HepG2 (cell line): ENCODE data around the gene TMEM117. TPM values are rescaled to one million over a fixed set of nuclear protein-coding genes. Genes with fewer than 3 reads are reported as not detected.

Source experiments
- ATAC-seq: fragments of 200-7000 bp; cut with Tn5 transposase; 3 replicates; pipeline ENCODE4 v1.9.1; 2020; ENCODE audit warnings: mild to moderate bottlenecking, moderate library complexity
- BruUV-seq: library from RNA; stranded (reverse); fragments of 400-500 nt; replicated peaks from 2 replicates; lab custom pipeline; 2021; lab: Mats Ljungman, UMichigan
- CTCF ChIA-PET: fragments of 300-600 bp; formaldehyde crosslinking; extraction: SDS; loops from one replicate; lab custom pipeline; 2021; ENCODE audit warnings: low total read pairs, inconsistent platforms, low intra/inter-chr PET ratio; lab: Yijun Ruan, JAX
- POLR2A ChIA-PET: fragments of 350-600 bp; sonication (Branson Sonifier 250); formaldehyde crosslinking; loops from one replicate; lab custom pipeline; 2020; ENCODE audit warnings: antibody characterized with exemption, inconsistent platforms; lab: Yijun Ruan, JAX
- DNase-seq: peaks from one replicate; pipeline ENCODE4 v3.0.0-alpha.2; 2015; ENCODE audit warnings: low spot score
- FAIRE-seq: peaks from 3 replicates; lab custom pipeline; 2011; peaks lifted over from hg19 to GRCh38; lab: Jason Lieb, UNC
- H2AFZ ChIP-seq: one replicate; pipeline ENCODE4 v1.6.1; 2011; ENCODE audit warnings: low read length, inconsistent platforms
- H3K27ac ChIP-seq: fragments of 300-600 bp; 3 replicates; pipeline ENCODE4 v1.8.0; 2011; ENCODE audit warnings: mixed run types, mild to moderate bottlenecking, mixed read lengths, low read length, inconsistent platforms; ENCODE audit not compliant: insufficient read depth; ENCODE audit errors: extremely low read length
- H3K27me3 ChIP-seq, 2 experiments: fragments of 200-600 bp in 1 of 2; 2 replicates in 1 of 2; 3 replicates in 1 of 2; pipeline versions ENCODE4 v1.6.0 to v1.8.0; 2011; ENCODE audit warnings: low read length in 2 of 2, mild to moderate bottlenecking in 2 of 2, moderate library complexity in 2 of 2, inconsistent platforms in 1 of 2; ENCODE audit not compliant: insufficient read depth in 2 of 2, control insufficient read depth in 1 of 2
- H3K36me3 ChIP-seq, 2 experiments: fragments of 200-600 bp in 1 of 2; replicated peaks in 1 of 2; 2 replicates in 1 of 2; 3 replicates in 1 of 2; pipeline versions ENCODE4 v1.5.1 to v1.8.0; 2011; ENCODE audit warnings: low read length in 2 of 2, inconsistent platforms in 1 of 2; ENCODE audit not compliant: insufficient read depth in 2 of 2, control insufficient read depth in 1 of 2
- H3K4me1 ChIP-seq: 2 replicates; pipeline ENCODE4 v1.5.1; 2012; ENCODE audit warnings: low read length, inconsistent platforms; ENCODE audit not compliant: insufficient read depth
- H3K4me2 ChIP-seq: 2 replicates; pipeline ENCODE4 v1.6.0; 2011; ENCODE audit warnings: low read depth, low read length, inconsistent platforms
- H3K4me3 ChIP-seq, 3 experiments: fragments of 200-600 bp in 1 of 3; sonication (generic), shearing (Covaris generic) in 1 of 3; replicated peaks in 1 of 3; 2 replicates each; pipeline ENCODE4 v1.5.1; 2011 to 2016; ENCODE audit warnings: low read length in 3 of 3, inconsistent platforms in 2 of 3, low read depth in 2 of 3, mild to moderate bottlenecking in 2 of 3, control low read depth in 1 of 3, mixed read lengths in 1 of 3; ENCODE audit not compliant: insufficient read depth in 1 of 3
- H3K79me2 ChIP-seq: one replicate; pipeline ENCODE4 v1.6.1; 2011; ENCODE audit warnings: low read length, inconsistent platforms; ENCODE audit not compliant: insufficient read depth
- H3K9ac ChIP-seq: 2 replicates; pipeline ENCODE4 v1.6.0; 2011; ENCODE audit warnings: mild to moderate bottlenecking, low read depth, low read length, inconsistent platforms; ENCODE audit not compliant: insufficient read depth
- H3K9me3 ChIP-seq: 2 replicates; pipeline ENCODE4 v1.5.1; 2012; ENCODE audit warnings: mild to moderate bottlenecking, low read length
- H4K20me1 ChIP-seq: 2 replicates; pipeline ENCODE4 v1.6.0; 2011; ENCODE audit warnings: inconsistent platforms, mild to moderate bottlenecking, low read length, moderate library complexity; ENCODE audit not compliant: insufficient read depth
- ELK4 ChIP-seq: sonication (generic); formaldehyde crosslinking; IDR thresholded peaks from 2 replicates; pipeline ENCODE4 v1.9.0; 2021; ENCODE audit warnings: missing genetic modification reagents, borderline replicate concordance
- IRF2 ChIP-seq: IDR thresholded peaks from 2 replicates; pipeline ENCODE4 v1.6.1; 2018; ENCODE audit warnings: missing genetic modification reagents, missing compliant biosample characterization
- MLXIP ChIP-seq: sonication (generic); formaldehyde crosslinking; IDR thresholded peaks from 2 replicates; pipeline ENCODE4 v1.9.0; 2021; ENCODE audit warnings: missing genetic modification reagents, borderline replicate concordance
- MTF2 ChIP-seq: sonication (generic); formaldehyde crosslinking; IDR thresholded peaks from 2 replicates; pipeline ENCODE4 v1.5.0; 2020; ENCODE audit warnings: missing genetic modification reagents, borderline replicate concordance
- NFIC ChIP-seq: IDR thresholded peaks from 2 replicates; pipeline ENCODE4 v1.6.1; 2012; ENCODE audit warnings: mild to moderate bottlenecking, low read length, inconsistent platforms
- PRPF4 ChIP-seq: fragments of 200-400 bp; formaldehyde crosslinking; IDR thresholded peaks from 2 replicates; pipeline ENCODE4 v1.6.1; 2016; ENCODE audit warnings: low read length, low read depth; ENCODE audit not compliant: poor library complexity, severe bottlenecking
- ZNF30 ChIP-seq: sonication (generic); formaldehyde crosslinking; IDR thresholded peaks from 2 replicates; pipeline ENCODE4 v1.5.0; 2020; ENCODE audit warnings: mild to moderate bottlenecking, missing genetic modification reagents
- ZNF33A ChIP-seq: sonication (generic); formaldehyde crosslinking; IDR thresholded peaks from 2 replicates; pipeline ENCODE4 v1.5.1; 2020; ENCODE audit warnings: missing genetic modification reagents, mild to moderate bottlenecking, moderate library complexity, borderline replicate concordance
- ZNF557 ChIP-seq: sonication (generic); formaldehyde crosslinking; IDR thresholded peaks from 2 replicates; pipeline ENCODE4 v1.4.0; 2020; ENCODE audit warnings: missing genetic modification reagents
- ZNF691 ChIP-seq: sonication (generic); formaldehyde crosslinking; IDR thresholded peaks from 2 replicates; pipeline ENCODE4 v1.4.0; 2020; ENCODE audit warnings: missing genetic modification reagents, low read depth, mild to moderate bottlenecking, borderline replicate concordance
- ZNF776 ChIP-seq: sonication (generic); formaldehyde crosslinking; IDR thresholded peaks from 2 replicates; pipeline ENCODE4 v1.4.0; 2020; ENCODE audit warnings: mild to moderate bottlenecking, missing genetic modification reagents
- ZNF891 ChIP-seq: sonication (generic); formaldehyde crosslinking; IDR thresholded peaks from 2 replicates; pipeline ENCODE4 v1.5.0; 2020; ENCODE audit warnings: mild to moderate bottlenecking, missing genetic modification reagents
- ZSCAN5A ChIP-seq: sonication (generic); formaldehyde crosslinking; IDR thresholded peaks from 2 replicates; pipeline ENCODE4 v1.8.0; 2022; ENCODE audit warnings: mild to moderate bottlenecking, missing genetic modification reagents, borderline replicate concordance
- WGBS: methylation state at CpG from one replicate; pipeline ENCODE4 v1.1.6; 2017; ENCODE audit warnings: low lambda C conversion rate; 5-methylcytosine and 5-hydroxymethylcytosine counted together
- in situ Hi-C: cut with HindIII; loops from 2 replicates; pipeline ENCODE4 v1.10.0; 2017; ENCODE audit warnings: low pct_unique_long_range_greater_than_20kb; ENCODE audit not compliant: extremely low pct_ligation_motif_present
- intact Hi-C: fragments of 100-400 bp; cut with micrococcal nuclease; formaldehyde crosslinking; loops from one replicate; pipeline ENCODE4 v1.10.0; 2022; ENCODE audit not compliant: unreplicated experiment
- polyA plus RNA-seq, 8 experiments: library from polyadenylated mRNA; depleted of rRNA in 3 of 8; stranded (reverse) in 7 of 8; unstranded in 1 of 8; fragments of >200 nt; fragmentation: Illumina TruSeq in 4 of 8; extraction: Trizol in 4 of 8; gene quantifications; 2 replicates each; pipeline versions ENCODE4 v1.2.1 to v1.2.3, GENCODE V29; 2011 to 2016; ENCODE audit warnings: low read depth in 4 of 8, missing spikeins in 1 of 8, mixed read lengths in 1 of 8; ENCODE audit not compliant: insufficient read depth in 1 of 8
- total RNA-seq, 5 experiments: library from RNA; depleted of rRNA; stranded (reverse); fragments of >200 nt; fragmentation: Illumina TruSeq; extraction: Trizol; gene quantifications; 2 replicates each; pipeline ENCODE4 v1.2.3, GENCODE V29; 2016; ENCODE audit warnings: low read depth in 1 of 5

The TMEM117 gene
- total and polyA plus RNA-seq, 2 of the 13 experiments (the other 11 are each of a cell fraction or from before 2014, with no cell fraction given) = 2.8 to 8.5 TPM

- in situ Hi-C loops (no loop called here), intact Hi-C loops (no loop called here)
- H2AFZ ChIP-seq = no peak overlapping the region
- H3K4me3 ChIP-seq = no peak overlapping the region
- H3K4me1 ChIP-seq = no peaks in the 10 kb centered on the region
- BruUV-seq = no TSS peak
- no peak overlapping the region for H3K9ac ChIP-seq
- no peaks in the 10 kb centered on the region for H3K9me3 ChIP-seq
- POLR2A ChIA-PET = no interaction called here
- H3K36me3 ChIP-seq = no peaks in the 10 kb centered on the region
- DNase-seq (no peak), ATAC-seq (no peak), FAIRE-seq (no peak)
- no peaks in the 10 kb centered on the region for H4K20me1 ChIP-seq
- CTCF ChIA-PET = no interaction called here
- H3K79me2 ChIP-seq = no peaks in the 10 kb centered on the region
- no peak overlapping the region for H3K4me2 ChIP-seq
- 6% methylated on average over 2 of the region's 2 CpGs for WGBS
- 0 out of 5 replicates have a peak, but pooled peaks cover 0 to 2% of the 10 kb centered on the region in 2 experiments for H3K27me3 ChIP-seq
- no peak for TF ChIP-seq ZNF30 (CRISPR knock-in tag)
- TF ChIP-seq ZNF557 = no peak
- no peak for TF ChIP-seq PRPF4
- no peak overlapping the region for H3K27ac ChIP-seq
These were observed 567.3 kb downstream of the TMEM117 start for GRCh38 chr12:44403185-44403584.

GRCh38 chr12:44405297-44405696, 569.4 kb downstream of the TMEM117 start:
- H3K36me3 ChIP-seq = no peaks in the 10 kb centered on the region
- DNase-seq = no peak
- no peak for FAIRE-seq
- H3K9ac ChIP-seq = no peak overlapping the region
- no peaks in the 10 kb centered on the region for H3K4me1 ChIP-seq
- POLR2A ChIA-PET = no interaction called here
- H3K9me3 ChIP-seq = no peaks in the 10 kb centered on the region
- H4K20me1 ChIP-seq = no peaks in the 10 kb centered on the region
- ATAC-seq = no peak
- no peaks in the 10 kb centered on the region for H3K27me3 ChIP-seq
- H3K27ac ChIP-seq = no peak overlapping the region
- CTCF ChIA-PET = no interaction called here
- in situ Hi-C loops (no loop called here), intact Hi-C loops (no loop called here)
- H3K4me2 ChIP-seq = no peak overlapping the region
- BruUV-seq = no TSS peak
- no peaks in the 10 kb centered on the region for H3K79me2 ChIP-seq
- 41% methylated on average over 4 of the region's 4 CpGs for WGBS
- TF ChIP-seq ZNF691 (CRISPR knock-in tag) (no peak), NFIC (no peak), ELK4 (CRISPR knock-in tag) (no peak), ZNF776 (CRISPR knock-in tag) (no peak), IRF2 (CRISPR knock-in tag) (no peak), MTF2 (CRISPR knock-in tag) (no peak), ZSCAN5A (CRISPR knock-in tag) (no peak), ZNF33A (CRISPR knock-in tag) (no peak), ZNF891 (CRISPR knock-in tag) (no peak), MLXIP (CRISPR knock-in tag) (no peak)
- no peak overlapping the region for H3K4me3 ChIP-seq
- H2AFZ ChIP-seq = no peak overlapping the region
